Stimulated activated naive CD8-positive, alpha-beta T cell treated with anti-CD3 and anti-CD28 coated beads, Interleukin-15, amount 100 ng/mL, for 72 hours (primary cell): ENCODE measurements around the gene CCDC74A.
A peak's percentile ranks its signal among the peaks of the same experiment; 100 is the strongest.
"Not testable (repeated sequence)": the region's sequence is repeated elsewhere in the genome, so short reads cannot be mapped to it uniquely, and the experiment has no call there.

Source experiments
- ATAC-seq: fragments of 150-1000 bp; cut with Tn5 transposase; 2 replicates; pipeline ENCODE4 v1.10.0; 2021; ENCODE audit warnings: mild to moderate bottlenecking, moderate library complexity
- DNase-seq, 2 donors: peaks; one replicate each; pipeline ENCODE4 v3.0.0; 2021 to 2022
- H3K27ac Mint-ChIP-seq, 2 donors: one replicate each; pipeline ENCODE4 v1.8.0; 2022; ENCODE audit warnings: mild to moderate bottlenecking in 2 of 2, mixed read lengths in 2 of 2, moderate library complexity in 2 of 2
- H3K27me3 Mint-ChIP-seq: one replicate; pipeline ENCODE4 v1.8.0; 2022; ENCODE audit warnings: mixed read lengths
- H3K4me1 Mint-ChIP-seq: one replicate; pipeline ENCODE4 v1.8.0; 2022; ENCODE audit warnings: mild to moderate bottlenecking, mixed read lengths
- H3K4me3 Mint-ChIP-seq, 2 donors: one replicate each; pipeline ENCODE4 v1.8.0; 2022; ENCODE audit warnings: mild to moderate bottlenecking in 2 of 2, mixed read lengths in 2 of 2, moderate library complexity in 1 of 2
- H3K9me3 Mint-ChIP-seq, 2 donors: one replicate each; pipeline ENCODE4 v1.8.0; 2022; ENCODE audit warnings: mixed read lengths in 2 of 2

Gene CCDC74A

DNA sequence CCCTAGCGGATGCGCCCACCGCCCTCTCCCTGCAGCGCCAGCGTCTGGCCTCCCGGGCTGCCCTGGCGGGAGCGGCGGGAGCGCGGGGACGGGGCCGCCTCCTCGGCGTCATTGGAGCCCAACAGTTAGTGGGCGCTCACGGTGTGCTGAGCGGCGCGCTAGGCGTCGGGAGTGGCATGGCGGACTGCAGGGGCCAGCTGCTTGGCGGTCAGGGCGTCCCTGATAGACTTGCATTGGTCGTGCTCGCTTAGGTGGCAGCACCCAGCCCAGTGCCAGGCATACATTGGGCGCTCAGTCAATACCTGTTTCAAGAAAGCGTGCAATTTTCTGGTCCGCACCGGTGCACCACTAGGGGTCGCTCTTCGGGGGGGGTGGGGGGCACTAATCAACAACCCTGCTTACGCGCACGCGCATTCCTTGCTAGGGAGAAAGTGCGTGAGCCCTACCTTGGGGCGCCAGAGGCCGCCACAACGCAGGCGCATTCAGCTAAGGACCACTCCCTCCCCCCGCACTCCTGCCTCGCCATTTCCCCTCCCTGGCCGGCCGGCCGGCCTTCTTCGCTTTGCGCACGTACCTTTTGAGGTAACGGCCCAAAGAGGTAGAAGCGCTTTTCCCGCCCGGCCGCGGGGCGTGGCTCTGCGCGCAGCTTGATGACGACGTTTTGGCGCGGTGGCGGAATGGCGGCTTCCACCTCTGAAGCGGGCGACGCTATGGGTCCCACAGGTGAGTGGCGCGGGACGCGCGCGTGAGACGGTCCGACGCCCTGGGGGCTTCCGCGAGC lies 35.1 kb upstream of the CCDC74A start:
- Mint-ChIP-seq H3K27me3 (no peaks in the 10 kb centered on the region), H3K4me1 (peaks cover 60% of the 10 kb centered on the region), H3K9me3 (no peaks in the 10 kb centered on the region), H3K27ac (peak overlapping the region; percentile 97 to 99), H3K4me3 (peak overlapping the region; percentile 97 to 98)
- DNase-seq (peak; percentile 95 to 96), ATAC-seq (peak; percentile 81)

DNA sequence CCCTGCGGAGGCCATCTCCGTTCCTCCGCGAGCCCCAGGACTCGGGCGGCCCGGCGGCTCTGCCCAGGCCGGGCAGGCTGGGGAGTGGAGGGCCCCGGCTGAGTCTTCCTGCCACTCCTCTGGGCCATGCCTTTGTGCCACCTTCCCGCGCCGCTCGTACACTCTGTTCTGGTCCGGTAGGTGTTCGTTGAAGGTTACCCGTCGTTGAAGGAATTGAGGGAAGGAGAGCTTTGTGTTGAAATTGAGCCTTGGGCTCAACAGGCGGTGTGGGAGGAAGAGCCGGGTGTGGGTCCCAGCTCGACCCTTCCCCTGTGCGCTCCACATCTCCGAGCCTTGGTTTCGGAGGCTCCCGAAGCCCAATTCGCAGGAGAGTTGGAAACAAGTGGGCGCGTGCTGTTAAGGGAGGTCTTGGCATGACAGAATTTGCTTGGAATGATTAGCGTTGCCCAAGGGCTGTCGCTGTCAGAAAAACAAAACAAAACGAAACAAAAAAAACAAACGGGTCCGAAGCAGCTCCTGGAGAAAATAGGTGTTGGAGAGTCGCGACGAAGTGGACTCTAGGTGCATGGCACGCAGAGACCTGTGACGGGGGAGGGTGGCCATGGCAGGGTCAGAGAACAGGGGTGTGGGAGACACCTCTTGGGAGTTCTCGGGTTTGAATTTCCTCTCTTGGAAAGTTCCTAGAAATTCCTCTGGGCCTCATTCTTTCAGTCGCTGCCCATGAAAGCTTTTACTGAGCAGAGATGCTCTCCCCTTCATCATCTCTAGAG lies 34.3 kb upstream of the CCDC74A start:
- Mint-ChIP-seq H3K27ac (peak overlapping the region; percentile 97 to 99), H3K4me1 (peaks cover 60% of the 10 kb centered on the region), H3K9me3 (no peaks in the 10 kb centered on the region), H3K4me3 (peak overlapping the region; percentile 97 to 98), H3K27me3 (no peaks in the 10 kb centered on the region)
- DNase-seq, result no peak
- peak; percentile 32 for ATAC-seq

DNA sequence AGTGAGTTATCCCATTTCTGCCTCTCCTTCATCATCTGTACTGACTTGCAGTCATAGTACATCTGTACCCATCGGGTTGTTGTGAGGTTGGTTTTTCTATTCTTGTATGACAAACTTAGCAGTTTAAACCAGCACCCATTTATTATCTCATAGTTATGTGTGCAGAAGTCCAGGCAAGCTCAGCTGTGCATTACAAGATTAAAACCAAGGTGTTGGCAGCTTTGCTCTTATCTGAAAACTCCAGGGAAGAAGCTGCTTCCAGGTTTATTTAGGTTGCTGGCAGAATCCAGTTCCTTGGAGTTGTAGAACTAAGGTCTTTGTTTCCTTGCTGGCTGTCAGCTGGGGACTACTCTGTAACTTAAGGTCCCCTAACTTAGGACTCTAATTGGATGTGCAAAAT lies 32.2 kb upstream of the CCDC74A start:
- peak overlapping the region; percentile 25 to 54 for H3K27ac Mint-ChIP-seq
- H3K27me3 Mint-ChIP-seq, DNase-seq, H3K9me3 Mint-ChIP-seq, ATAC-seq: not testable (repeated sequence)
- peak overlapping the region; percentile 29 to 98 for H3K4me3 Mint-ChIP-seq
- H3K4me1 Mint-ChIP-seq, result peaks cover 46% of the 10 kb centered on the region

DNA sequence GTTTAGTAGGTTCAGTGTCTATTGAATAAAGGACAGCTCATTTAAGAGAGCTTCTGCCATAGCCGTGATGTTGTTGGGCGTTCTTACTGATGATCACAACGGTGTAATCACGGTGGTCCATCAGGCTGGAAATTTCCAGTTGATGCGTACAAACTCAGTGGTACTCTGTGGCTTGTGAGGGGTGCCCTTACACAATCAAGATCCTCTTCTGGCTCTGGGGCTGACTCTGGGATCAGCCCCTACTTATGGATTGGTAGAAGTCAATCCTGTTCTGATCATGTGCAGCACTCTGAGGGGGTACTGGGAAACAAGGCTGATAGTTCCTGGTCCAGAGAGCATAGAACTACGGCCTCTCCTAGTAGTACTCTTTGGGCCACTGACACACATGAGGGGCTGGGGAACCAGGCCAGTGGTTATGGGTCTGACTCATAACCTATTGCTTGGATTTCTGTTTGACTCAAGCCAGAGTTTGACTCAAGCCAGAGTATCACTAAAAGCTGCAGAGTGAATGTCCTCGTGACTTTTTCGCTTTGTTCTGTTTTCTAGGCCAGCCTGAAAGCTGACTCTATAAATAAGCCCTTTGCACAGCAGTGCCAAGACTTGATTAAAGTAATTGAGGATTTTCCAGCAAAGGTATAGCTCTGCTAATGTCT lies 29.2 kb upstream of the CCDC74A start:
- Mint-ChIP-seq H3K4me3 (peak overlapping the region in 1 of 2 donors; percentile 46), H3K4me1 (peaks cover 32% of the 10 kb centered on the region), H3K27ac (peak overlapping the region; percentile 86 to 90)
- DNase-seq, result peak in 1 of 2 donors; percentile 47
- peak; percentile 95 for ATAC-seq
- not testable (repeated sequence) for H3K27me3 Mint-ChIP-seq, H3K9me3 Mint-ChIP-seq

DNA sequence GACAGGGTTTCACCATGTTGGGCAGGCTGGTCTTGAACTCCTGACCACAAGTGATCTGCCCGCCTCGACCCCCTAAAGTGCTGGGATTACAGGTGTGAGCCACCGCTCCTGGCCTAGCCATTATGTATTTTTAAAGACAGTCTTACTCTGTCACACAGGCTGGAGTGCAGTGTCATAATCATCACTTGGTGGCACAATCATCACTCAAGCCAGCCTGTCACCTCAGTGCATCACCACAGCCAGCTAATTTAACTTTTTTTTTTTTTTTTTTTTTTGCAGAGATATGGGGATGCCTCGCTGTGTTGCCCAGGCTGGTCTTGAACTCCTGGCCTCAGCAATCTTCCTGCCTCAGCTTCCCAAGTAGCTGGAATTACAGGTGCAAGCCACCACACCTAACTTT lies 24.1 kb upstream of the CCDC74A start:
- H3K27ac Mint-ChIP-seq, H3K4me1 Mint-ChIP-seq, H3K9me3 Mint-ChIP-seq, H3K4me3 Mint-ChIP-seq, H3K27me3 Mint-ChIP-seq, DNase-seq: not testable (repeated sequence)
- ATAC-seq, result peak; percentile 22

DNA sequence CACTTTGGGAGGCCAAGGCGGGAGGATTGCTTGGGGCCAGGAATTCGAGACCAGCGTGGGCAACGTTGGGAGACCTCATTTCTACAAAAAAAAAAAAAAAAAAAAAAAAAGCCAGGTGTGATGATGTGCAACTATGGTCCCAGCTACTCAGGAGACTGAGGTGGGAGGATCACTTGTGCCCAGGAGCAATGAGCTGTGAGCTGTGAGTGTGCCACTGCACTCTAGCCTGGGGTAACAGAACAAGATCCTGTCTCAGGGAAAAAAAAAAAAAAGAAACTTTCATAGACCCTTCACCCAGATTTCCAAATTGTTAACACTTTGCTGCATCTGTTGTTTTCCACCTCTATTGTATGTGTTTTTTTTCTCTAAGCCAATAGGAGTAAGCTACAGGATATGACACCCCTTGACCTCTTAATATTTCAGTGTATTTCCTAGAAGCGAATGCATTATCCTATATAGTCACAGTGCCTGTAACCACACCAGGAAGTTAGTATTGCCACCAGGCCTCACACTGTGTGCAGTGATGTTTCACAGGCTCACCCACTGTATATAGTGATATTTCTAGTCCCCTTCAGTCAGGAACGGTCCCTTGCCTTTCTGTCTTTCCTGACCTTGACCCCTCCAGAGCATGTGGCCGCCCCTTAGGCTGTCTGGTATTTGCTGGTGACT lies 23.5 kb upstream of the CCDC74A start:
- peak; percentile 97 for ATAC-seq
- DNase-seq, H3K4me1 Mint-ChIP-seq, H3K27me3 Mint-ChIP-seq, H3K9me3 Mint-ChIP-seq: not testable (repeated sequence)
- Mint-ChIP-seq H3K27ac (peak overlapping the region; percentile 6 to 84), H3K4me3 (peak overlapping the region in 1 of 2 donors; percentile 15)

DNA sequence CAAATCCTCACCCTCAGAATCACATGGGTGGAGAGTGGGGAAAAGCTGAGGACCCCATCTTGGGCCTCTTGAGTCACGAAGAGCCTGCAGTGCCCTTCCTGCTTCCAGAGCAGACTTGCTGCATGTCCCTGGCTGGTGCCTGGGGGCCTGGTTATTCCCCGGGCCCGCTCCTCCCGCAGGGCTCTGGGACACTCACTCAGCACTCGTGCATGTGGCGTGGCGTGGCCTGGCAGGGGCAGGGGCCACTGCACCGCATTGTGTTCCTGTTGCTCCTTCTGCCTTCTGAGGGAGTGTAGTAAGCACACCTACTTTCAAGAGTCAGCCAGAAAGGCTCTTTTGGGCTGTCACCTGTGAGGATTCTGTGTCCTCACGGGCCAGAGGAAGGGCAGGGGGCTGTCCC lies 18.1 kb upstream of the CCDC74A start:
- peaks cover 18% of the 10 kb centered on the region for H3K4me1 Mint-ChIP-seq
- H3K27ac Mint-ChIP-seq, result no peak overlapping the region
- H3K27me3 Mint-ChIP-seq, result no peaks in the 10 kb centered on the region
- ATAC-seq (no peak), DNase-seq (no peak)
- H3K9me3 Mint-ChIP-seq, result no peaks in the 10 kb centered on the region
- H3K4me3 Mint-ChIP-seq, result no peak overlapping the region

DNA sequence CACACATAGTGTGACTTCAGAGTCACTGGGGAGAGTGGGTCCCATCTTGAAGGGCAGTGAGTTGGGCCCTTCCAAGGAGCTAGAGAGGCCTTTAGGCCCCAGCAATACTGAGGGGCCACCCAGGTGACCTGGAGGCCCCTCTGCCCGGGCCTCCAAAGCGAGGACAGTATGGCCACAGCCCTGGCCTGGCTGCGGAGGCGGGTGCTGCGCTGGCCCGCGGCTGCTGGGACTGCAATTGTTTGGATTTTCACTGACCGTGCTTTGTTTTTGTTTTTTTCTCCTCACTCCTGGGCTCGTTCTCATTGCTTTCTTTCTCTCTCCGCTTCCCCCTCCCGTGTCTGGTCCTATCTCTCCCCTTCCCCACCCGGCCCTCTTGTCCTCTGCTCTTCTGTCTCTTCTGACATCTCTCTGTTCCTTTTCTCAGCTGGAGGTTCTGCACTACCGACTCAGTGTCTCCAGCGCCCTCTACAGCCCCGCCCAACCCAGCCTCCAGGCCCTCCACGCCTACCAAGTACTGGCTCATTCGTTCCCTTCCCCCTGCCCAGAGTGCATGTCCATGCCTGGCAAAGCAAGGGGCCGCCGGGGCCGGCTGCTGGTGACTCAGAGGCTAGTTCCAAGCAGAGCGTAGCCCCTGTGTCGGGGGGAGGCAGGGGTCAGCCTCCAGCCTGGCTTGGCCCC lies 16.3 kb upstream of the CCDC74A start:
- H3K4me3 Mint-ChIP-seq, H3K9me3 Mint-ChIP-seq, ATAC-seq, H3K27me3 Mint-ChIP-seq, DNase-seq: not testable (repeated sequence)
- peaks cover 23% of the 10 kb centered on the region for H3K4me1 Mint-ChIP-seq
- H3K27ac Mint-ChIP-seq, result peak overlapping the region; percentile 76 to 85

DNA sequence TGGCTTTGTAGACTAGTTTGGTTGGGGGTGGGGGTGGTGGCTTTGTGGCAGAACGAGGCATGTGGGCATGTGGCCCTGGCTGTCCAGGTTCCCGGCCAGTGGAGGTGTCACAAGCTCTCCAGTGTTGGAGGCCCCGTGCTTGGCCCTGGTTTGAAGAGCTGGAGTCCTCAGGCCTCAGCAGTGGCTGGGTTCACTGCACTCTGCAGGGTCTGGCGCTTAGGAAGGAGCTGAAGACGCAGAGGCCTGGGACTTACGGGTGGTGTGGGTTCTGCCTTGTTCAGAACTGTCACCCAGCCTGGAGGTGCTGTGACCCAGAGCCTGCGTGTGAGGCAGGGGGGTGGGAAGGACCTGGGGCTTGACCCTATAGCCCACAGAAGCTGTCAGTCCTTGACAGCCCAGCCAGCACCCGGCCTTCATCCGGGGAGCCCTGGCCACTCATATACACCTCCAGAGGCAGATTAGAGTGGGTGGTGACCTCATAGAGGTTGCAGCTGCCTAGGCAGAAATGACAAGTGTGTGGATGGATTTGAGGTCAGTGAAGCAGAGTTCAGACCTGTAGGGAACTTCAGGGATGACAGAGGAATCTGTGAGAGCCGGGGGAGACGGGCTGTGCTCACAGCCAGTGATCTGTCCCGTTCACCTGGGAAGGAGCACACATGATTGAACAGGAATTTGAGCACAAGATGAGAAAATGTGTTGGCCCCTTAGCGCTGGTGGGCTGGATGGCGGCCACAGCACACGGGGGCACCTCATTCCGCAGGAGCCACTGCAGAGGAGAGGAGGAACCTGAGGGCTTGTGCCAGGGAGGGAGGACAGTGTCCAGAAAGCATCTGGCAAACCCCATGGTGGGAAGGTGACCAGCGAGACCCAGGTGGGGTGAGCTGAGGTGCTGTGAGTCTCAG lies 15.5 kb upstream of the CCDC74A start:
- H3K4me3 Mint-ChIP-seq, H3K9me3 Mint-ChIP-seq, ATAC-seq, H3K27me3 Mint-ChIP-seq, DNase-seq: not testable (repeated sequence)
- Mint-ChIP-seq H3K4me1 (peaks cover 23% of the 10 kb centered on the region), H3K27ac (peak overlapping the region; percentile 59 to 80)

DNA sequence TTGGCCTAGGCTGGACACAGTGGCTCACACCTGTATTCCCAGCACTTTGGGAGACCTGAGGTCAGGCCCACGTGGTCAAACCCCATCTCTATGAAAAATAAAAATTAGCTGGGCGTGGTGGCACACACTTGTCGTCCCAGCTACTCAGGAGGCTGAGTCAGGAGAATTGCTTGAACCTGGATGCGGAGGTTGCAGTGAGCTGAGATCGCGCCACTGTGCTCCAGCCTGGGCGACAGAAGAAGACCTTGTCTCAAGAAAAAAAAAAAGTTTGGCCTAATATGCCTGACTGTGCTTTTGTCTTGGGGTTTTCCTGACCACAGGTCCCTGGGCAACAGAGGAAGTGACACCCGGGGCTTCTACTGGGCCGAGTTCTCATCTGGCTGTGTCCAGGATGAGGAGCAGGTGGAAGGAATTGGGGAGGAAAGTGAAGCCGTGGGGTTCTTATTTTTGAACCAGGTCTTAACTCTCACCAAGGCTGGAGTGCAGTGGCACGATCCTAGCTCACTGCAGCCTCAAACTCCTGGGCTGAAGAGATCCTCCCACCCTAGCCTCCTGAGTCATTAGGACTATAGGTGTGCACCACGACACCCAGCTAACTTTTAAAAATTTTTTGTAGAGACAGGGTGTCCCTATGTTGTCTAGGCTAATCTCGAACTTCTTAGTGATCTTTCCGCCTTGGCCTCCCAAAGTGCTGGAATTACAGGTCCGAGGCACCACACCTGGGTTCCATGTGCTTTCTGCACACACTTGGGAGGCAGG lies 13.1 kb upstream of the CCDC74A start:
- peaks cover 23% of the 10 kb centered on the region for H3K4me1 Mint-ChIP-seq
- peak; percentile 26 for ATAC-seq
- peak overlapping the region; percentile 76 to 77 for H3K27ac Mint-ChIP-seq
- H3K4me3 Mint-ChIP-seq, H3K9me3 Mint-ChIP-seq, H3K27me3 Mint-ChIP-seq, DNase-seq: not testable (repeated sequence)

DNA sequence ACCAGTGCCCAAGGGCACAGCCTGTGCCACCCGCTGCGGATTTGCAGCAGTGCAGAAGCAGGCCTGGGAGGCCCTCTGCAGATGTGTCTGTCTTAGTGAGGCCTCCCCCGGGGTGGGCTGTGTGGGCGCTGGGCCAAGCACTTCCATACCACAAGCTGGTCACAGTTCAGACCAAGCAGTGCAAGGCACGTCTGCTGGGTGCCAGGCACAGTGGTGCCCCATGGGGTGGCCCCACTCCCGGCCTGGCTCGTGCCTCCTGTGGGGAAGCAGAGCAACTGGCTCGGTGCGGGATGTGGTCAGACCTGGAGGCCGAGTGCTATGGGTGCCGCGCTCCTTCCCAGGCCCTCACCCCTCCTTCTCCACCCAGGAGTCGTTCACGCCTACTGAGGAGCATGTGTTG lies 12.5 kb upstream of the CCDC74A start:
- H3K4me3 Mint-ChIP-seq, H3K9me3 Mint-ChIP-seq, H3K27me3 Mint-ChIP-seq, DNase-seq: not testable (repeated sequence)
- peak; percentile 19 for ATAC-seq
- Mint-ChIP-seq H3K27ac (peak overlapping the region in 1 of 2 donors; percentile 59), H3K4me1 (peaks cover 23% of the 10 kb centered on the region)

DNA sequence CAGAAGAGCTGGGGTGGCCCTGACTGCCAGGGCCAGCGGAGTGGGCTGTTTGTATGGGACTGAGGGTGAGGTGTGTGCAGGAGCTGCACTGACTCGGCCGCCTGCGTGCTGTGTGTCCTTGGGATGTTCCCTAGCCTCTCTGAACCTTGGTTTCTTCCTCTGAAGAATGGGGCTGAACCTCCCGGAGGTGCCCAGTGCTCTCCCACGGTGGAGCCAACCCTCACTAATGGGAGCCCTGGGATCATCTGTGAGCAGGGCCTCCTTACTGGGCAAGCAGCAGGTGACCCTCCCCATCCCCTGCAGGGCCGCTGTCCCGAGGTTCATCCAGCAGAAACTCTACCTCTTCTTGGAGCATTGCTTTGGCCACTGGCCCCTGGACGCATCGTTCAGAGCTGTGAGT lies 11.7 kb upstream of the CCDC74A start:
- peak; percentile 1 for ATAC-seq
- Mint-ChIP-seq H3K27ac (peak overlapping the region in 1 of 2 donors; percentile 54), H3K9me3 (no peaks in the 10 kb centered on the region), H3K4me3 (no peak overlapping the region), H3K27me3 (no peaks in the 10 kb centered on the region), H3K4me1 (peaks cover 23% of the 10 kb centered on the region)
- no peak for DNase-seq

DNA sequence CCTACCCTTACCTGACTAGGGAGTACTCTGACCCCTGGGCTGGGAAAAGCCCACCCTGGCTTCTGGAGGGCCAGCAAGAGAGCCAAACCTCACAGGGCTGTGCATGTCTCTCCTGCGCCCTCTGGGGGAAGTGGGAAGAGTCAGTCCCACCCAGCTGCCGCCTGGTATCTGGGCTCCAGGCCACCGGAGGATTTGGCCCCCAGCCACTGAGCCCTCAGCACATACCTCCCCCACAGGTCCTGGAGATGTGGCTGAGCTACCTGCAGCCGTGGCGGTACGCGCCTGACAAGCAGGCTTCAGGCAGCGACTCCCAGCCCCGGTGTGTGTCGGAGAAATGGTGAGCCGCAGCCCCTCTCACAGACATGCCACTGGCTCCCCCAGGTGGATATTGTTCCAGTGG lies 11.1 kb upstream of the CCDC74A start:
- not testable (repeated sequence) for DNase-seq, H3K27ac Mint-ChIP-seq

More for the DNA sequence above, 11.1 kb upstream of the CCDC74A start:
- not testable (repeated sequence) for ATAC-seq, H3K27me3 Mint-ChIP-seq, H3K4me3 Mint-ChIP-seq, H3K9me3 Mint-ChIP-seq
- H3K4me1 Mint-ChIP-seq, result peaks cover 23% of the 10 kb centered on the region
